HEK293 (cell line): ENCODE data around the gene NFKBIA.

ENCODE experiments used
- CTCF ChIA-PET: fragments of 350-600 bp; formaldehyde crosslinking; extraction: SDS; loops from one replicate; lab custom pipeline; 2021; ENCODE audit warnings: antibody characterized with exemption; lab: Yijun Ruan, JAX
- POLR2A ChIA-PET: fragments of 300-600 bp; formaldehyde crosslinking; extraction: SDS; loops from one replicate; lab custom pipeline; 2020; ENCODE audit warnings: antibody characterized with exemption, inconsistent platforms; lab: Yijun Ruan, JAX
- H3K27ac ChIP-seq: fragments of 200-500 bp; sonication (Bioruptor generic); 2 replicates; pipeline ENCODE4 v1.5.1; 2014; ENCODE audit warnings: low read depth, low read length, control low read depth, inconsistent platforms; ENCODE audit errors: extremely low read depth
- H3K36me3 ChIP-seq, 2 experiments: fragments of 200-500 bp in 1 of 2; sonication (Bioruptor generic) in 1 of 2; 1 replicate in 1 of 2; 2 replicates in 1 of 2; pipeline ENCODE4 v1.5.1; 2014 to 2017; ENCODE audit warnings: inconsistent platforms in 2 of 2, low read length in 2 of 2; ENCODE audit not compliant: control insufficient read depth in 2 of 2, insufficient read depth in 1 of 2
- H3K4me1 ChIP-seq: fragments of 200-500 bp; sonication (Bioruptor generic); 2 replicates; pipeline ENCODE4 v1.5.1; 2014; ENCODE audit warnings: mild to moderate bottlenecking, low read length, inconsistent platforms; ENCODE audit not compliant: control insufficient read depth, insufficient read depth
- H3K4me3 ChIP-seq: 2 replicates; pipeline ENCODE4 v1.5.1; 2011; ENCODE audit warnings: low read depth, mild to moderate bottlenecking, control low read depth, low read length, moderate library complexity
- H3K9me3 ChIP-seq: fragments of 200-500 bp; sonication (Bioruptor generic); 2 replicates; pipeline ENCODE4 v1.5.1; 2014; ENCODE audit warnings: low read depth, low read length, inconsistent platforms; ENCODE audit not compliant: control insufficient read depth, insufficient read depth
- GLIS1 ChIP-seq: fragments of 450-650 bp; formaldehyde crosslinking; IDR thresholded peaks from 2 replicates; pipeline ENCODE4 v1.5.1; 2016; ENCODE audit warnings: missing biosample characterization, missing genetic modification characterization
- HOXA7 ChIP-seq: sonication (generic); formaldehyde crosslinking; IDR thresholded peaks from 2 replicates; pipeline ENCODE4 v1.8.1; 2022; ENCODE audit warnings: missing genetic modification reagents, borderline replicate concordance
- KLF17 ChIP-seq: fragments of 450-650 bp; formaldehyde crosslinking; IDR thresholded peaks from 2 replicates; pipeline ENCODE4 v1.5.1; 2016; ENCODE audit warnings: missing biosample characterization, missing genetic modification characterization
- KLF8 ChIP-seq: fragments of 450-650 bp; formaldehyde crosslinking; IDR thresholded peaks from 2 replicates; pipeline ENCODE4 v1.5.1; 2016; ENCODE audit warnings: missing biosample characterization, missing genetic modification characterization
- OVOL3 ChIP-seq: fragments of 450-650 bp; formaldehyde crosslinking; IDR thresholded peaks from 2 replicates; pipeline ENCODE4 v1.5.1; 2016; ENCODE audit warnings: missing biosample characterization, missing genetic modification characterization
- PATZ1 ChIP-seq: fragments of 450-650 bp; formaldehyde crosslinking; IDR thresholded peaks from 2 replicates; pipeline ENCODE4 v1.5.1; 2016; ENCODE audit warnings: missing biosample characterization, missing genetic modification characterization
- PRDM10 ChIP-seq: fragments of 450-650 bp; formaldehyde crosslinking; IDR thresholded peaks from 2 replicates; pipeline ENCODE4 v1.5.1; 2016; ENCODE audit warnings: missing biosample characterization, missing genetic modification characterization
- TSHZ1 ChIP-seq: fragments of 450-650 bp; formaldehyde crosslinking; IDR thresholded peaks from 2 replicates; pipeline ENCODE4 v1.5.1; 2016; ENCODE audit warnings: missing biosample characterization, missing genetic modification characterization, borderline replicate concordance
- ZBTB44 ChIP-seq: fragments of 450-650 bp; IDR thresholded peaks from 2 replicates; pipeline ENCODE4 v1.5.1; 2018; ENCODE audit warnings: missing biosample characterization, mild to moderate bottlenecking, missing genetic modification characterization
- ZBTB8A ChIP-seq: fragments of 450-650 bp; formaldehyde crosslinking; IDR thresholded peaks from 2 replicates; pipeline ENCODE4 v1.5.1; 2016; ENCODE audit warnings: missing biosample characterization, missing genetic modification characterization
- ZIC2 ChIP-seq: fragments of 450-650 bp; formaldehyde crosslinking; IDR thresholded peaks from 2 replicates; pipeline ENCODE4 v1.5.1; 2016; ENCODE audit warnings: missing biosample characterization, missing genetic modification characterization
- ZNF114 ChIP-seq: fragments of 450-650 bp; formaldehyde crosslinking; IDR thresholded peaks from 2 replicates; pipeline ENCODE4 v1.5.0; 2017; ENCODE audit warnings: missing biosample characterization, missing genetic modification characterization
- ZNF175 ChIP-seq: fragments of 450-650 bp; formaldehyde crosslinking; IDR thresholded peaks from 2 replicates; pipeline ENCODE4 v1.5.1; 2016; ENCODE audit warnings: missing biosample characterization, missing genetic modification characterization
- ZNF324 ChIP-seq: fragments of 450-650 bp; formaldehyde crosslinking; IDR thresholded peaks from 2 replicates; pipeline ENCODE4 v1.5.1; 2016; ENCODE audit warnings: missing biosample characterization, missing genetic modification characterization
- ZNF629 ChIP-seq: fragments of 450-650 bp; formaldehyde crosslinking; IDR thresholded peaks from 2 replicates; pipeline ENCODE4 v1.5.1; 2017; ENCODE audit warnings: missing biosample characterization, missing genetic modification characterization
- ZNF792 ChIP-seq: fragments of 450-650 bp; formaldehyde crosslinking; IDR thresholded peaks from 2 replicates; pipeline ENCODE4 v1.5.1; 2016; ENCODE audit warnings: missing biosample characterization, missing genetic modification characterization

NFKBIA gene

GRCh38 chr14:35390577-35391387 is 13.8 kb downstream of the NFKBIA start (continued):
- TF ChIP-seq ZNF629 (peak; percentile 47; the same call in 1 of the 2 replicates), ZNF175 (no peak), ZBTB8A (tag by site-specific recombination) (no peak), TSHZ1 (tag by site-specific recombination) (peak; percentile 61; the same call in 1 of the 2 replicates), KLF17 (no peak), PATZ1 (peak; percentile 42; the same call in 1 of the 2 replicates), ZIC2 (tag by site-specific recombination) (peak; percentile 13; the same call in 1 of the 2 replicates), HOXA7 (CRISPR knock-in tag) (no peak), KLF8 (peak; percentile 31; the same call in 1 of the 2 replicates), GLIS1 (tag by site-specific recombination) (peak; percentile 86), OVOL3 (no peak), ZNF324 (tag by site-specific recombination) (peak; percentile 62; the same call in 1 of the 2 replicates)

- H3K36me3 ChIP-seq = no peaks in the 10 kb centered on the region
- H3K9me3 ChIP-seq = no peaks in the 10 kb centered on the region
- ChIA-PET CTCF (no interaction called here), POLR2A (interaction anchor here (1.6 kb wide), 1 partner anchor 15 kb away, joined by 6 read pairs; the partner anchor contains the start of gene NFKBIA)
- no peak overlapping the region for H3K4me3 ChIP-seq
- no peak overlapping the region for H3K27ac ChIP-seq
- TF ChIP-seq ZBTB44 (tag by site-specific recombination) = no peak
- H3K4me1 ChIP-seq = no peaks in the 10 kb centered on the region
These were observed 15.3 kb downstream of the NFKBIA start for GRCh38 chr14:35389315-35389667.

GRCh38 chr14:35388656-35389314 is 15.8 kb downstream of the NFKBIA start:
- Histone ChIP-seq H3K4me1 (no peaks in the 10 kb centered on the region), H3K36me3 (no peaks in the 10 kb centered on the region), H3K27ac (no peak overlapping the region), H3K9me3 (no peaks in the 10 kb centered on the region), H3K4me3 (no peak overlapping the region)
- POLR2A ChIA-PET = interaction anchor here (1.6 kb wide), 1 partner anchor 15 kb away, joined by 6 read pairs; the partner anchor contains the start of gene NFKBIA
- CTCF ChIA-PET = no interaction called here
- no peak for TF ChIP-seq ZNF114 (tag by site-specific recombination)
- no peak for TF ChIP-seq PRDM10 (tag by site-specific recombination)
- no peak for TF ChIP-seq ZNF792 (tag by site-specific recombination)
- peak; percentile 12; the same call in 1 of the 2 replicates for TF ChIP-seq GLIS1 (tag by site-specific recombination)
